B cell (primary cell): ENCODE results near the gene KCTD5. TPM values are rescaled to one million over a fixed set of nuclear protein-coding genes. Genes with fewer than 3 reads are reported as not detected.

Experiments
- ATAC-seq: fragments of 200-7000 bp; cut with Tn5 transposase; one replicate; pipeline ENCODE4 v1.10.0; 2021; ENCODE audit warnings: low read depth, mild to moderate bottlenecking, moderate number of reproducible peaks, moderate library complexity
- CTCF ChIA-PET: fragments of 350-600 bp; sonication (Branson Sonifier 250); formaldehyde crosslinking; loops from one replicate; lab custom pipeline; 2021; ENCODE audit warnings: antibody characterized with exemption, inconsistent platforms; lab: Charles Lee
- POLR2A ChIA-PET: fragments of 350-600 bp; sonication (Branson Sonifier 250); formaldehyde crosslinking; loops from one replicate; lab custom pipeline; 2021; ENCODE audit warnings: antibody characterized with exemption; lab: Charles Lee
- DNase-seq: peaks from one replicate; pipeline ENCODE4 v3.0.0; 2013
- H2AFZ ChIP-seq: 2 replicates; pipeline ENCODE4 v1.6.1; 2012; ENCODE audit warnings: mild to moderate bottlenecking, low read depth, low read length; ENCODE audit not compliant: insufficient read depth, poor library complexity, severe bottlenecking
- H3K27ac ChIP-seq, 2 donors: 1 replicate in 1 of 2; 2 replicates in 1 of 2; pipeline ENCODE4 v1.5.1; 2012 to 2013; ENCODE audit warnings: low read length in 2 of 2, mild to moderate bottlenecking in 2 of 2, moderate library complexity in 1 of 2
- H3K27me3 ChIP-seq, 4 experiments: fragments of 200-600 bp in 1 of 4; sonication (generic) in 1 of 4; replicated peaks in 1 of 4; 1 replicate in 2 of 4; 2 replicates in 2 of 4; pipeline versions ENCODE4 v1.6.1 to v1.7.0; 2013 to 2016; ENCODE audit warnings: low read length in 3 of 4, mild to moderate bottlenecking in 2 of 4, mixed read lengths in 1 of 4, moderate library complexity in 1 of 4; ENCODE audit not compliant: insufficient read depth in 4 of 4, control insufficient read depth in 3 of 4; ENCODE audit errors: control extremely low read depth in 1 of 4
- H3K36me3 ChIP-seq, 2 experiments: replicated peaks in 1 of 2; 1 replicate in 1 of 2; 2 replicates in 1 of 2; pipeline versions ENCODE4 v1.6.1 to v1.7.1; 2013; ENCODE audit warnings: low read length in 1 of 2; ENCODE audit not compliant: insufficient read depth in 2 of 2, control insufficient read depth in 1 of 2; ENCODE audit errors: control extremely low read depth in 1 of 2, extremely low read depth in 1 of 2
- H3K4me1 ChIP-seq, 2 donors: fragments of 200-600 bp in 1 of 2; sonication (generic) in 1 of 2; 1 replicate in 1 of 2; 2 replicates in 1 of 2; pipeline versions ENCODE4 v1.5.1 to v1.6.1; 2013 to 2017; ENCODE audit warnings: low read length in 2 of 2; ENCODE audit not compliant: control insufficient read depth in 2 of 2, insufficient read depth in 2 of 2
- H3K4me2 ChIP-seq: replicated peaks from 2 replicates; pipeline ENCODE3; 2012; ENCODE audit warnings: mild to moderate bottlenecking, low read depth, low read length; ENCODE audit not compliant: poor library complexity, severe bottlenecking
- H3K4me3 ChIP-seq, 5 experiments: fragments of 200-600 bp in 1 of 5; sonication (generic) in 1 of 5; 1 replicate in 3 of 5; 2 replicates in 2 of 5; pipeline versions ENCODE4 v1.5.1 to v1.7.0; 2011 to 2016; ENCODE audit warnings: low read length in 4 of 5, mild to moderate bottlenecking in 4 of 5, low read depth in 2 of 5, control low read depth in 1 of 5, moderate library complexity in 1 of 5; ENCODE audit not compliant: insufficient read depth in 1 of 5; ENCODE audit errors: control extremely low read depth in 1 of 5, extremely low read depth in 1 of 5
- H3K79me2 ChIP-seq: fragments of 200-600 bp; sonication (generic); one replicate; pipeline ENCODE4 v1.6.0; 2016; ENCODE audit warnings: low read length; ENCODE audit not compliant: control insufficient read depth, insufficient read depth
- H3K9ac ChIP-seq: fragments of 200-600 bp; sonication (generic); 2 replicates; pipeline ENCODE4 v1.6.1; 2017; ENCODE audit warnings: mild to moderate bottlenecking, low read length, moderate library complexity
- H3K9me3 ChIP-seq, 3 donors: one replicate each; pipeline versions ENCODE4 v1.6.1 to v1.7.1; 2013; ENCODE audit warnings: low read length in 2 of 3; ENCODE audit not compliant: control insufficient read depth in 2 of 3, insufficient read depth in 1 of 3; ENCODE audit errors: control extremely low read depth in 1 of 3
- H4K20me1 ChIP-seq: 2 replicates; pipeline ENCODE4 v1.6.0; 2012; ENCODE audit warnings: mild to moderate bottlenecking, low read length; ENCODE audit not compliant: insufficient read depth, control insufficient read depth, poor library complexity, severe bottlenecking
- H3K27ac Mint-ChIP-seq: one replicate; pipeline ENCODE4 v1.8.0; 2021; ENCODE audit warnings: mixed read lengths
- H3K27me3 Mint-ChIP-seq: one replicate; pipeline ENCODE4 v1.8.0; 2021; ENCODE audit warnings: mixed read lengths
- H3K4me1 Mint-ChIP-seq: one replicate; pipeline ENCODE4 v1.8.0; 2021; ENCODE audit warnings: mixed read lengths
- H3K4me3 Mint-ChIP-seq: one replicate; pipeline ENCODE4 v1.8.0; 2021; ENCODE audit warnings: mixed read lengths
- H3K9me3 Mint-ChIP-seq: one replicate; pipeline ENCODE4 v1.8.0; 2022; ENCODE audit warnings: mixed read lengths; ENCODE audit not compliant: insufficient read depth
- CTCF ChIP-seq: fragments of 200-600 bp; IDR thresholded peaks from one replicate; pipeline ENCODE4 v1.8.0; 2022; ENCODE audit warnings: antibody characterized with exemption, mild to moderate bottlenecking
- EZH2 ChIP-seq: IDR thresholded peaks from 2 replicates; pipeline ENCODE4 v1.6.1; 2012; ENCODE audit warnings: borderline replicate concordance, low read depth, mild to moderate bottlenecking, moderate library complexity, low read length; ENCODE audit not compliant: insufficient read depth, poor library complexity, severe bottlenecking
- WGBS: methylation state at CpG from one replicate; pipeline ENCODE4 v1.1.5; 2013; ENCODE audit warnings: missing lambda C conversion rate; ENCODE audit not compliant: insufficient coverage; 5-methylcytosine and 5-hydroxymethylcytosine counted together
- intact Hi-C: fragments of 100-400 bp; cut with micrococcal nuclease; formaldehyde crosslinking; loops from one replicate; pipeline ENCODE4 v1.10.0; 2022
- polyA plus RNA-seq: library from polyadenylated mRNA; depleted of rRNA; stranded (reverse); fragments of >200 nt; gene quantifications from 2 replicates; pipeline ENCODE4 v1.2.3, GENCODE V29; 2012
- total RNA-seq, 2 donors: library from RNA; stranded (reverse); fragments of 120-200 nt in 1 of 2; gene quantifications; 1 replicate in 1 of 2; 2 replicates in 1 of 2; pipeline versions ENCODE4 v1.2.3 to v1.2.4, GENCODE V29; 2013 to 2022

Gene KCTD5
- total and polyA plus RNA-seq, 2 donors (not counting 1 experiment from before 2014, with no cell fraction given): 17.2 to 37.3 TPM

- H4K20me1 ChIP-seq: peaks cover 95% of the 10 kb centered on the region
- no peak overlapping the region for H3K4me3 Mint-ChIP-seq
- no peaks in the 10 kb centered on the region for H3K4me1 ChIP-seq
- H3K4me3 ChIP-seq: no peak overlapping the region
- peaks cover 41% of the 10 kb centered on the region for H3K79me2 ChIP-seq
- ChIA-PET POLR2A (no interaction called here), CTCF (interaction anchor here (0.6 kb wide), 1 partner anchor 218 kb away, joined by 3 read pairs; no protein-coding TSS in a partner anchor)
- H2AFZ ChIP-seq: no peak overlapping the region
- no peak overlapping the region for H3K27ac ChIP-seq
- WGBS: 96% methylated on average over 13 of the region's 13 CpGs
- no peak overlapping the region for H3K9ac ChIP-seq
- H3K4me1 Mint-ChIP-seq: no peaks in the 10 kb centered on the region
- H3K27me3 Mint-ChIP-seq: no peaks in the 10 kb centered on the region
- H3K36me3 ChIP-seq: peaks cover 3 to 84% of the 10 kb centered on the region in 2 experiments
- intact Hi-C loops: no loop called here
- H3K9me3 Mint-ChIP-seq: no peaks in the 10 kb centered on the region
- H3K9me3 ChIP-seq: no peaks in the 10 kb centered on the region
- H3K27me3 ChIP-seq: no peaks in the 10 kb centered on the region
- no peak overlapping the region for H3K27ac Mint-ChIP-seq
- no peak for TF ChIP-seq CTCF
- no peak for TF ChIP-seq EZH2
- H3K4me2 ChIP-seq: no peak overlapping the region
- DNase-seq (no peak), ATAC-seq (no peak)
Measured at GRCh38 chr16:2702438-2702825, 20.1 kb downstream of the KCTD5 start.

GRCh38 chr16:2702871-2703745 is 20.8 kb downstream of the KCTD5 start:
- Histone ChIP-seq H3K27ac (no peak overlapping the region), H3K4me3 (no peak overlapping the region), H3K9ac (no peak overlapping the region), H3K4me1 (no peaks in the 10 kb centered on the region), H3K79me2 (peaks cover 35% of the 10 kb centered on the region), H2AFZ (no peak overlapping the region), H3K36me3 (peaks cover 3 to 84% of the 10 kb centered on the region in 2 experiments), H3K4me2 (no peak overlapping the region), H3K27me3 (no peaks in the 10 kb centered on the region), H4K20me1 (peaks cover 92% of the 10 kb centered on the region), H3K9me3 (no peaks in the 10 kb centered on the region)
- no peaks in the 10 kb centered on the region for H3K9me3 Mint-ChIP-seq
- DNase-seq (no peak), ATAC-seq (no peak)
- no peaks in the 10 kb centered on the region for H3K4me1 Mint-ChIP-seq
- H3K27ac Mint-ChIP-seq: no peak overlapping the region
- no peaks in the 10 kb centered on the region for H3K27me3 Mint-ChIP-seq
- no peak for TF ChIP-seq EZH2
- TF ChIP-seq CTCF: no peak
- intact Hi-C loops: no loop called here
- ChIA-PET POLR2A (no interaction called here), CTCF (interaction anchor here (0.6 kb wide), 2 partner anchors 217 to 345 kb away, joined by 3 read pairs; no protein-coding TSS in a partner anchor)
- no peak overlapping the region for H3K4me3 Mint-ChIP-seq
- WGBS: 93% methylated on average over 28 of the region's 28 CpGs
